H1 (cell line): ENCODE measurements around the gene KCNK2. TPM values are rescaled to one million over a fixed set of nuclear protein-coding genes. Genes with fewer than 3 reads are reported as not detected.

Experiments
- CTCF ChIA-PET: fragments of 300-600 bp; sonication (Branson Sonifier 250); formaldehyde crosslinking; loops from one replicate; lab custom pipeline; 2021; ENCODE audit not compliant: partially characterized antibody; lab: Charles Lee
- POLR2A ChIA-PET: fragments of 300-600 bp; sonication (Branson Sonifier 250); formaldehyde crosslinking; loops from one replicate; lab custom pipeline; 2021; ENCODE audit warnings: inconsistent platforms; ENCODE audit not compliant: partially characterized antibody; lab: Charles Lee
- DNase-seq, 2 experiments: peaks; one replicate each; pipeline versions ENCODE4 v3.0.0 to v3.0.0-alpha.2; 2010 to 2022; ENCODE audit warnings: low spot score in 2 of 2, low read depth in 1 of 2, mixed read lengths in 1 of 2
- FAIRE-seq: peaks from 2 replicates; lab custom pipeline; 2011; peaks lifted over from hg19 to GRCh38; lab: Jason Lieb, UNC
- H2AFZ ChIP-seq: 2 replicates; pipeline ENCODE4 v1.8.1; 2012; ENCODE audit warnings: low read length, inconsistent platforms
- H2AK5ac ChIP-seq: 2 replicates; pipeline ENCODE4 v1.6.1; 2013; ENCODE audit warnings: low read depth, low read length
- H2BK120ac ChIP-seq: replicated peaks from 2 replicates; pipeline ENCODE3; 2013; ENCODE audit warnings: low read depth, low read length, inconsistent platforms
- H2BK12ac ChIP-seq: 2 replicates; pipeline ENCODE4 v1.6.1; 2013; ENCODE audit warnings: low read depth, low read length
- H2BK15ac ChIP-seq: 2 replicates; pipeline ENCODE4 v1.6.1; 2013; ENCODE audit warnings: low read length
- H2BK20ac ChIP-seq: 2 replicates; pipeline ENCODE4 v1.6.1; 2013; ENCODE audit warnings: low read length
- H2BK5ac ChIP-seq: 2 replicates; pipeline ENCODE4 v1.6.1; 2013; ENCODE audit warnings: low read depth, low read length
- H3K14ac ChIP-seq: 2 replicates; pipeline ENCODE4 v1.6.1; 2013; ENCODE audit warnings: inconsistent platforms; ENCODE audit not compliant: insufficient read length
- H3K18ac ChIP-seq: 2 replicates; pipeline ENCODE4 v1.6.1; 2013; ENCODE audit warnings: low read length; ENCODE audit errors: extremely low read depth
- H3K23ac ChIP-seq: 2 replicates; pipeline ENCODE4 v1.6.1; 2013; ENCODE audit warnings: inconsistent platforms; ENCODE audit not compliant: insufficient read length
- H3K23me2 ChIP-seq: 2 replicates; pipeline ENCODE4 v1.6.1; 2013; ENCODE audit warnings: low read depth, low read length
- H3K27ac ChIP-seq: 2 replicates; pipeline ENCODE4 v1.6.1; 2011; ENCODE audit warnings: low read depth, low read length, inconsistent platforms
- H3K27me3 ChIP-seq, 4 experiments: replicated peaks in 1 of 4; 1 replicate in 1 of 4; 2 replicates in 3 of 4; pipeline versions ENCODE4 v1.6.1 to v1.8.1; 2011 to 2013; ENCODE audit warnings: low read length in 3 of 4, mild to moderate bottlenecking in 3 of 4, inconsistent platforms in 2 of 4, mixed read lengths in 2 of 4, moderate library complexity in 1 of 4; ENCODE audit not compliant: control insufficient read depth in 3 of 4, insufficient read depth in 3 of 4; ENCODE audit errors: extremely low read depth in 1 of 4
- H3K36me3 ChIP-seq, 4 experiments: 2 replicates each; pipeline versions ENCODE4 v1.6.1 to v1.8.1; 2011 to 2013; ENCODE audit warnings: mild to moderate bottlenecking in 4 of 4, low read length in 3 of 4, moderate library complexity in 2 of 4, control low read depth in 1 of 4, inconsistent platforms in 1 of 4; ENCODE audit not compliant: insufficient read depth in 4 of 4, control insufficient read depth in 2 of 4
- H3K4ac ChIP-seq: replicated peaks from 2 replicates; pipeline ENCODE3; 2013; ENCODE audit warnings: low read length, low read depth, mixed read lengths, inconsistent platforms; ENCODE audit not compliant: insufficient read length
- H3K4me1 ChIP-seq, 4 experiments: replicated peaks in 1 of 4; 1 replicate in 1 of 4; 2 replicates in 3 of 4; pipeline versions ENCODE4 v1.6.1 to v1.8.1; 2011 to 2013; ENCODE audit warnings: low read length in 3 of 4, inconsistent platforms in 2 of 4, mixed read lengths in 1 of 4; ENCODE audit not compliant: insufficient read depth in 4 of 4, control insufficient read depth in 3 of 4
- H3K4me2 ChIP-seq, 2 experiments: 2 replicates each; pipeline versions ENCODE4 v1.6.1 to v1.8.1; 2011 to 2013; ENCODE audit warnings: low read depth in 2 of 2, low read length in 2 of 2, control low read depth in 1 of 2, inconsistent platforms in 1 of 2, mild to moderate bottlenecking in 1 of 2; ENCODE audit not compliant: insufficient read depth in 1 of 2
- H3K4me3 ChIP-seq, 4 experiments: fragments of 200-600, 300-600 bp in 1 of 4; sonication (generic), shearing (Covaris generic), sonication (Bioruptor Twin) in 1 of 4; 2 replicates each; pipeline versions ENCODE4 v1.5.1 to v1.8.1; 2011 to 2016; ENCODE audit warnings: low read length in 4 of 4, low read depth in 3 of 4, control low read depth in 2 of 4, inconsistent platforms in 2 of 4, mild to moderate bottlenecking in 2 of 4, mixed read lengths in 1 of 4, moderate library complexity in 1 of 4; ENCODE audit not compliant: insufficient read depth in 2 of 4; ENCODE audit errors: extremely low read depth in 1 of 4
- H3K56ac ChIP-seq: replicated peaks from 2 replicates; pipeline ENCODE3; 2013; ENCODE audit warnings: low read depth, mild to moderate bottlenecking, mixed read lengths, low read length, inconsistent platforms; ENCODE audit not compliant: insufficient read length
- H3K79me1 ChIP-seq: 2 replicates; pipeline ENCODE4 v1.6.1; 2013; ENCODE audit warnings: low read depth, low read length, control low read depth
- H3K79me2 ChIP-seq, 2 experiments: 2 replicates each; pipeline versions ENCODE4 v1.6.1 to v1.8.1; 2012 to 2013; ENCODE audit warnings: low read length in 2 of 2, mild to moderate bottlenecking in 2 of 2, inconsistent platforms in 1 of 2; ENCODE audit not compliant: insufficient read depth in 2 of 2, control insufficient read depth in 1 of 2
- H3K9ac ChIP-seq, 4 experiments: replicated peaks in 1 of 4; 1 replicate in 1 of 4; 2 replicates in 3 of 4; pipeline versions ENCODE4 v1.6.1 to v1.8.1; 2011 to 2013; ENCODE audit warnings: low read depth in 3 of 4, low read length in 3 of 4, control low read depth in 2 of 4, mild to moderate bottlenecking in 2 of 4, moderate library complexity in 2 of 4, inconsistent platforms in 1 of 4; ENCODE audit errors: extremely low read depth in 1 of 4
- H3K9me3 ChIP-seq, 2 experiments: 2 replicates each; pipeline versions ENCODE4 v1.6.1 to v1.8.1; 2012 to 2013; ENCODE audit warnings: mild to moderate bottlenecking in 2 of 2, moderate library complexity in 2 of 2, control low read depth in 1 of 2, inconsistent platforms in 1 of 2, low read depth in 1 of 2, low read length in 1 of 2, mixed read lengths in 1 of 2; ENCODE audit not compliant: insufficient read depth in 2 of 2
- H4K20me1 ChIP-seq, 2 experiments: replicated peaks in 1 of 2; 2 replicates each; pipeline versions ENCODE3 to v1.8.1; 2011 to 2013; ENCODE audit warnings: inconsistent platforms in 2 of 2, low read length in 2 of 2, mild to moderate bottlenecking in 1 of 2; ENCODE audit not compliant: insufficient read depth in 2 of 2, control insufficient read depth in 1 of 2
- H4K5ac ChIP-seq: 2 replicates; pipeline ENCODE4 v1.6.1; 2013; ENCODE audit warnings: low read length, low read depth, mixed read lengths, inconsistent platforms; ENCODE audit not compliant: insufficient read length
- H4K8ac ChIP-seq: 2 replicates; pipeline ENCODE4 v1.8.0; 2013; ENCODE audit warnings: mild to moderate bottlenecking, moderate library complexity, low read length, inconsistent platforms; ENCODE audit not compliant: insufficient read depth; ENCODE audit errors: extremely low read depth
- H4K91ac ChIP-seq: replicated peaks from 2 replicates; pipeline ENCODE3; 2013; ENCODE audit warnings: low read length, mixed read lengths, inconsistent platforms; ENCODE audit not compliant: insufficient read length
- CHD1 ChIP-seq: IDR thresholded peaks from 2 replicates; pipeline ENCODE4 v1.6.1; 2012; ENCODE audit warnings: low read depth, low read length, improper control_type of control experiment
- CHD2 ChIP-seq: IDR thresholded peaks from 2 replicates; pipeline ENCODE4 v1.6.1; 2012; ENCODE audit warnings: low read length, improper control_type of control experiment
- RAD21 ChIP-seq, 2 experiments: IDR thresholded peaks in 1 of 2; conservative IDR thresholded peaks in 1 of 2; 2 replicates each; pipeline ENCODE4 v1.6.1; 2011; ENCODE audit warnings: low read depth in 2 of 2, low read length in 2 of 2, improper control_type of control experiment in 1 of 2, inconsistent platforms in 1 of 2, mild to moderate bottlenecking in 1 of 2, moderate library complexity in 1 of 2
- RXRA ChIP-seq: IDR thresholded peaks from 2 replicates; pipeline ENCODE4 v1.6.1; 2011; ENCODE audit warnings: low read depth, mild to moderate bottlenecking, low read length, moderate library complexity; ENCODE audit not compliant: insufficient read depth
- SAP30 ChIP-seq: fragments of 300-600 bp; sonication (generic); IDR thresholded peaks from 2 replicates; pipeline ENCODE4 v1.7.1; 2012; ENCODE audit warnings: low read length, moderate library complexity, mild to moderate bottlenecking, inconsistent platforms; ENCODE audit not compliant: insufficient read depth, insufficient replicate concordance
- SUZ12 ChIP-seq: fragments of 200-600 bp; sonication (generic); IDR thresholded peaks from 2 replicates; pipeline ENCODE4 v1.6.1; 2012; ENCODE audit warnings: mild to moderate bottlenecking, inconsistent platforms, low read length, moderate library complexity, mixed read lengths
- TBP ChIP-seq: IDR thresholded peaks from 2 replicates; pipeline ENCODE4 v1.6.1; 2011; ENCODE audit warnings: low read depth, low read length, improper control_type of control experiment
- WGBS, 2 experiments: shearing (Covaris generic) in 1 of 2; methylation state at CpG; one replicate each; pipeline versions ENCODE4 v1.1.6 to v1.1.7; 2013 to 2015; ENCODE audit warnings: low lambda C conversion rate in 2 of 2, mixed read lengths in 2 of 2, inconsistent platforms in 1 of 2, low coverage in 1 of 2, missing lambda C conversion rate in 1 of 2; ENCODE audit not compliant: insufficient replicate concordance in 2 of 2, insufficient coverage in 1 of 2, insufficient read length in 1 of 2; ENCODE audit errors: extremely low coverage in 1 of 2, missing lambda C conversion rate in 1 of 2; 5-methylcytosine and 5-hydroxymethylcytosine counted together
- polyA plus RNA-seq, 7 experiments: library from polyadenylated mRNA; depleted of rRNA in 3 of 7; stranded (reverse) in 5 of 7; unstranded in 2 of 7; fragments of >200 nt in 5 of 7; fragments of 200-250 nt in 2 of 7; gene quantifications; 1 replicate in 5 of 7; 2 replicates in 1 of 7; 4 replicates in 1 of 7; pipeline versions ENCODE4 v1.2.1 to v1.2.3, GENCODE V29; 2011 to 2013; ENCODE audit warnings: missing spikeins in 2 of 7, mixed read lengths in 2 of 7
- total RNA-seq: library from RNA; stranded (reverse); fragmentation: NEBNext Ultra II Directional; extraction: Animal tissue kit (Norgen Biotek cat#: 25700); gene quantifications from 2 replicates; pipeline ENCODE4 v1.2.1, GENCODE V29; 2021

Gene KCNK2
- total and polyA plus RNA-seq, 2 of the 8 experiments (the other 6 are each of a cell fraction or from before 2014, with no cell fraction given), result 0.59 to 1.2 TPM

DNA sequence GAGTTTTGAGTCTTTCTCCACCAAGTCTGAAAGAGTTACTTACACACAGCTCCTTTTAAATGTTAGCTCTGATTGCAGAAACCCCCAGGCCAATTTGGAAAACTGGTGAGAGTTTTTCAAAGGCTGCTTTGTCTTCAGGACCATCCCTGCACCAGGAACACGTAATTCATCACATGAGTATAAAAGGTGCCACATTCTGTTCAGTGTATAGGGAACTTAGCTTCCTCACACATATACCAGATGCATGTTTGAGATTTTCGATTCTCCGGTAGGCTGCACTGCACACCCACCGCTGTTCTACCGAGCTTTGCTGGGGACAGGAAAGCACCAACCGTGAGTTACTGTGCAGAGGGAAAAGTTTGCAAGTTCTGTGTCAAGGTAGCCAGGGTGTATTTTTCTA, 28.3 kb upstream of the KCNK2 start:
- no peak overlapping the region for H3K27ac ChIP-seq
- H3K9me3 ChIP-seq, result no peaks in the 10 kb centered on the region
- H3K4me3 ChIP-seq, result no peak overlapping the region
- H4K91ac ChIP-seq, result no peak overlapping the region
- WGBS, 2 experiments, result 89% methylated on average over 6 of the region's 6 CpGs; no CpG with 5 or more reads in 1 of the 2 experiments
- no peak overlapping the region; the same call in 1 of the 2 replicates for H2BK12ac ChIP-seq
- no peak overlapping the region for H3K23ac ChIP-seq
- H3K9ac ChIP-seq, result no peak overlapping the region
- H4K8ac ChIP-seq, result no peak overlapping the region
- H3K79me2 ChIP-seq, result no peaks in the 10 kb centered on the region
- H3K27me3 ChIP-seq, result no peaks in the 10 kb centered on the region
- no peak overlapping the region for H3K4me2 ChIP-seq
- no peak overlapping the region for H4K5ac ChIP-seq
- H2BK5ac ChIP-seq, result no peak overlapping the region
- H3K56ac ChIP-seq, result no peak overlapping the region
- peaks cover 0 to 11% (median 5%) of the 10 kb centered on the region in 4 experiments; a peak in 3 of 7 replicates for H3K4me1 ChIP-seq
- no peak overlapping the region for H2BK15ac ChIP-seq
- no peaks in the 10 kb centered on the region for H3K36me3 ChIP-seq
- FAIRE-seq, result no peak
- no peak overlapping the region for H2BK120ac ChIP-seq
- H3K79me1 ChIP-seq, result no peaks in the 10 kb centered on the region
- no peak for DNase-seq
- H3K14ac ChIP-seq, result no peak overlapping the region
- H3K18ac ChIP-seq, result no peak overlapping the region
- POLR2A ChIA-PET, result no interaction called here
- H3K4ac ChIP-seq, result no peak overlapping the region
- H2AK5ac ChIP-seq, result no peak overlapping the region
- H3K23me2 ChIP-seq, result no peaks in the 10 kb centered on the region
- no peaks in the 10 kb centered on the region for H4K20me1 ChIP-seq
- CTCF ChIA-PET, result interaction anchor here (1.0 kb wide), 1 partner anchor 22 kb away, joined by 4 read pairs; no protein-coding TSS in a partner anchor
- no peak overlapping the region for H2BK20ac ChIP-seq
- peak overlapping the region; percentile 38; the same call in 1 of the 2 replicates for H2AFZ ChIP-seq
- TF ChIP-seq CHD1, result no peak
- no peak for TF ChIP-seq SAP30
- TF ChIP-seq SUZ12, result no peak
- no peak for TF ChIP-seq RXRA
- no peak for TF ChIP-seq RAD21 (IDR thresholded peaks at IDR 0.05 in 1 of 2, conservative IDR thresholded peaks at IDR 0.05 in 1 of 2; ENCODE audit: low read depth in 2 of 2, low read length in 2 of 2)
- TF ChIP-seq CHD2, result no peak
- no peak for TF ChIP-seq TBP
- TF ChIP-seq, all 59 proteins: peak for 0
